Lower leg skin (tissue), 4 donors: ENCODE results near the gene PLEK2. TPM values are rescaled to one million over a fixed set of nuclear protein-coding genes. Genes with fewer than 3 reads are reported as not detected.
A peak's percentile ranks its signal among the peaks of the same experiment; 100 is the strongest.
"Not testable (repeated sequence)": the region's sequence is repeated elsewhere in the genome, so short reads cannot be mapped to it uniquely, and the experiment has no call there.

ENCODE experiments used
- DNase-seq, 2 donors: peaks; one replicate each; pipeline ENCODE4 v3.0.0-alpha.2; 2019; ENCODE audit warnings: low spot score in 2 of 2
- H3K4me3 ChIP-seq: fragments of 200-600 bp; sonication (generic); 2 replicates; pipeline ENCODE4 v1.5.1; 2017; ENCODE audit warnings: mild to moderate bottlenecking, low read depth; ENCODE audit not compliant: poor library complexity, severe bottlenecking
- CTCF ChIP-seq, 3 donors: fragments of 450-650 bp; IDR thresholded peaks; one replicate each; pipeline ENCODE4 v1.5.1; 2016; ENCODE audit warnings: antibody characterized with exemption in 3 of 3, mild to moderate bottlenecking in 3 of 3, moderate library complexity in 2 of 3
- POLR2A ChIP-seq, 2 donors: fragments of 450-650 bp; IDR thresholded peaks; one replicate each; pipeline ENCODE4 v1.6.1; 2016 to 2017; ENCODE audit warnings: antibody characterized with exemption in 2 of 2, mild to moderate bottlenecking in 1 of 2, moderate library complexity in 1 of 2
- WGBS, 2 donors: methylation state at CpG; one replicate each; pipeline ENCODE4 v1.1.5; 2018; 5-methylcytosine and 5-hydroxymethylcytosine counted together
- intact Hi-C: fragments of 100-400 bp; cut with DNase I; formaldehyde crosslinking; loops from one replicate; pipeline ENCODE4 v1.15.0; 2023; ENCODE audit warnings: low total_unique reads
- total RNA-seq, 4 donors: library from RNA; depleted of rRNA; stranded (reverse); fragments of >200 nt; gene quantifications; one replicate each; pipeline ENCODE4 v1.1.0, GENCODE V29; 2016

PLEK2 gene
- total RNA-seq, 4 donors from 2014 or later, result 23.0 to 33.0 (median 29.5) TPM

GRCh38 chr14:67413806-67414769, 2.1 kb upstream of the PLEK2 start:
- 30 to 38% methylated on average over 3 of the region's 3 CpGs for WGBS, 2 donors
- no peak for DNase-seq
- intact Hi-C loops, result no loop called here
- no peak overlapping the region for H3K4me3 ChIP-seq
- no peak for TF ChIP-seq POLR2A (IDR thresholded peaks at IDR 0.05)
- TF ChIP-seq CTCF (IDR thresholded peaks at IDR 0.05), result no peak

GRCh38 chr14:67411370-67411769, 595 bp downstream of the PLEK2 start:
- DNase-seq, result no peak
- WGBS, 2 donors, result 30 to 33% methylated on average over 8 of the region's 8 CpGs
- TF ChIP-seq POLR2A (IDR thresholded peaks at IDR 0.05) (no peak), CTCF (IDR thresholded peaks at IDR 0.05) (no peak)
- H3K4me3 ChIP-seq, result no peak overlapping the region
- intact Hi-C loops, result no loop called here

- no peak overlapping the region for H3K4me3 ChIP-seq
- no peak for TF ChIP-seq CTCF (IDR thresholded peaks at IDR 0.05)
- no peak for DNase-seq
- 58 to 67% methylated on average over 9 of the region's 9 CpGs for WGBS, 2 donors
- intact Hi-C loops, result no loop called here
Measured at GRCh38 chr14:67410313-67410712, 1.7 kb downstream of the PLEK2 start.

- TF ChIP-seq POLR2A (IDR thresholded peaks at IDR 0.05) (no peak), CTCF (IDR thresholded peaks at IDR 0.05) (no peak)
- intact Hi-C loops, result no loop called here
- 43 to 44% methylated on average over 8 of the region's 8 CpGs for WGBS, 2 donors
- DNase-seq, result no peak
- H3K4me3 ChIP-seq, result no peak overlapping the region
Measured at GRCh38 chr14:67409461-67409860, 2.5 kb downstream of the PLEK2 start.

- DNase-seq, H3K4me3 ChIP-seq, intact Hi-C loops: not testable (repeated sequence)
- WGBS, 2 donors, result 73 to 75% methylated on average over 7 of the region's 7 CpGs
Measured at GRCh38 chr14:67408122-67408801, 3.7 kb downstream of the PLEK2 start.

GRCh38 chr14:67405771-67406170, 6.2 kb downstream of the PLEK2 start:
- WGBS, 2 donors, result 93 to 97% methylated on average over 5 of the region's 5 CpGs
- DNase-seq, result peak in 1 of 2 donors; percentile 53
- intact Hi-C loops, result no loop called here
- H3K4me3 ChIP-seq, result no peak overlapping the region
- TF ChIP-seq POLR2A (IDR thresholded peaks at IDR 0.05) (no peak), CTCF (IDR thresholded peaks at IDR 0.05) (no peak)
